HG03342 (cell line): Measurements from ENCODE around the gene ITGA11.

Experiments used
- ATAC-seq: cut with Tn5 transposase; IDR thresholded peaks from one replicate; pipeline ENCODE4 v1.9.1; 2021; ENCODE audit warnings: mild to moderate bottlenecking, moderate library complexity; ENCODE audit not compliant: unreplicated experiment

Gene ITGA11

DNA sequence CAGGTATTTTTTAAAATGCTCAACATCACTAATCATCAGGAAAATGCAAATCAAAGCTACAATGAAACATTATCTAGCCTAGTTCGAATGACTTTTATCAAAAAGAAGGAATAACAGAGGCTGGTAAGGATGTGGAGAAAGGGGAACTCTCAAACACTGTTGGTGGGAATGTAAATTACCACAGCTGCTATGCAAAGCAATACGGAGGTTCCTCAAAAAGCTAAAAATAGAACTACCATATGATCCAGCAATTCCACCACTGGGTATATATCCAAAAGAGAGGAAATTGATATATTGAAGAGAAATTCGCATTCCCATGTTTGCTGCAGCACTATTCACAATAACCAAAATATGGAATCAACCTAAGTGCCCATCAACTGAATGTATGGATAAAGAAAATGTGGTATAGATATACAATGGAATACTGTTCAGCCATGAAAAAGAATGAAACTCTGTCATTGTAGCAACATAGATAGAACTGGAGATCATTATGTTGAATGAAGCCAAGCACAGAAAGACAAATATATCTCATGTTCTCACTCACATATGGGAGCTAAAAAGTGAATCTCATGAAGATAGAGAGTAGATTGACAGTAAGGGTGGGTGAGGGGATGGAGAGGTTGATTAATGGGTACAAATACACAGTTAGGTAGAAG, 182.8 kb downstream of the ITGA11 start:
- ATAC-seq: no peak
